HepG2 (cell line): ENCODE measurements around the gene SLA2. TPM values are rescaled to one million over a fixed set of nuclear protein-coding genes. Genes with fewer than 3 reads are reported as not detected.

Source experiments
- AKNA ChIP-seq: sonication (generic); formaldehyde crosslinking; IDR thresholded peaks from 2 replicates; pipeline ENCODE4 v1.4.0; 2020; ENCODE audit warnings: missing genetic modification reagents, borderline replicate concordance
- ASH2L ChIP-seq: fragments of 300-600, 200-600 bp; sonication (generic); IDR thresholded peaks from 2 replicates; pipeline ENCODE4 v1.7.0; 2017; ENCODE audit warnings: low read depth, mild to moderate bottlenecking, moderate library complexity, mixed read lengths, low read length; ENCODE audit not compliant: insufficient read length
- CEBPB ChIP-seq: IDR thresholded peaks from 2 replicates; pipeline ENCODE4 v1.6.1; 2011; ENCODE audit warnings: low read depth, low read length, improper control_type of control experiment, borderline replicate concordance
- PBX3 ChIP-seq: sonication (generic); formaldehyde crosslinking; IDR thresholded peaks from 2 replicates; pipeline ENCODE4 v1.8.1; 2023; ENCODE audit warnings: missing genetic modification reagents, inconsistent platforms, borderline replicate concordance
- REL ChIP-seq: sonication (generic); formaldehyde crosslinking; conservative IDR thresholded peaks from 2 replicates; pipeline ENCODE4 v1.8.0; 2022; ENCODE audit warnings: mild to moderate bottlenecking, missing genetic modification reagents, moderate library complexity
- REXO4 ChIP-seq: sonication (generic); formaldehyde crosslinking; IDR thresholded peaks from 2 replicates; pipeline ENCODE4 v1.8.0; 2022; ENCODE audit warnings: missing genetic modification reagents, mild to moderate bottlenecking, borderline replicate concordance
- RFXAP ChIP-seq: sonication (generic); formaldehyde crosslinking; IDR thresholded peaks from 2 replicates; pipeline ENCODE4 v1.4.0; 2020; ENCODE audit warnings: missing genetic modification reagents, borderline replicate concordance
- SIN3B ChIP-seq: fragments of 150-350 bp; IDR thresholded peaks from 2 replicates; pipeline ENCODE4 v1.6.1; 2014; ENCODE audit warnings: low read length
- TEAD2 ChIP-seq: sonication (generic); formaldehyde crosslinking; IDR thresholded peaks from 2 replicates; pipeline ENCODE4 v1.9.0; 2021; ENCODE audit warnings: missing genetic modification reagents
- TFE3 ChIP-seq: IDR thresholded peaks from 2 replicates; pipeline ENCODE4 v1.6.1; 2016
- ZBTB1 ChIP-seq: sonication (generic); formaldehyde crosslinking; IDR thresholded peaks from 2 replicates; pipeline ENCODE4 v1.4.0; 2020; ENCODE audit warnings: missing genetic modification reagents, borderline replicate concordance
- ZBTB21 ChIP-seq: sonication (generic); formaldehyde crosslinking; IDR thresholded peaks from 2 replicates; pipeline ENCODE4 v1.4.0; 2020; ENCODE audit warnings: missing genetic modification reagents
- ZNF275 ChIP-seq: sonication (generic); formaldehyde crosslinking; IDR thresholded peaks from 2 replicates; pipeline ENCODE4 v1.8.0; 2022; ENCODE audit warnings: missing genetic modification reagents, mild to moderate bottlenecking, inconsistent platforms, borderline replicate concordance
- ZNF512 ChIP-seq: sonication (generic); formaldehyde crosslinking; IDR thresholded peaks from 2 replicates; pipeline ENCODE4 v1.4.0; 2020; ENCODE audit warnings: mild to moderate bottlenecking, missing genetic modification reagents
- ZNF644 ChIP-seq: IDR thresholded peaks from 2 replicates; pipeline ENCODE4 v1.6.1; 2016; ENCODE audit warnings: low read depth
- ZNF670 ChIP-seq: sonication (generic); formaldehyde crosslinking; IDR thresholded peaks from 2 replicates; pipeline ENCODE4 v1.8.0; 2022; ENCODE audit warnings: mild to moderate bottlenecking, missing genetic modification reagents, borderline replicate concordance
- ZNF709 ChIP-seq: sonication (generic); formaldehyde crosslinking; IDR thresholded peaks from 2 replicates; pipeline ENCODE4 v1.5.0; 2020; ENCODE audit warnings: mild to moderate bottlenecking, missing genetic modification reagents
- ZNF737 ChIP-seq: sonication (generic); formaldehyde crosslinking; IDR thresholded peaks from 2 replicates; pipeline ENCODE4 v1.5.0; 2020; ENCODE audit warnings: missing genetic modification reagents, mild to moderate bottlenecking, borderline replicate concordance
- ZSCAN31 ChIP-seq: sonication (generic); formaldehyde crosslinking; IDR thresholded peaks from 2 replicates; pipeline ENCODE4 v1.5.0; 2020; ENCODE audit warnings: low read depth, mild to moderate bottlenecking, missing genetic modification reagents
- polyA plus RNA-seq, 8 experiments: library from polyadenylated mRNA; depleted of rRNA in 3 of 8; stranded (reverse) in 7 of 8; unstranded in 1 of 8; fragments of >200 nt; fragmentation: Illumina TruSeq in 4 of 8; extraction: Trizol in 4 of 8; gene quantifications; 2 replicates each; pipeline versions ENCODE4 v1.2.1 to v1.2.3, GENCODE V29; 2011 to 2016; ENCODE audit warnings: low read depth in 4 of 8, missing spikeins in 1 of 8, mixed read lengths in 1 of 8; ENCODE audit not compliant: insufficient read depth in 1 of 8
- total RNA-seq, 5 experiments: library from RNA; depleted of rRNA; stranded (reverse); fragments of >200 nt; fragmentation: Illumina TruSeq; extraction: Trizol; gene quantifications; 2 replicates each; pipeline ENCODE4 v1.2.3, GENCODE V29; 2016; ENCODE audit warnings: low read depth in 1 of 5

The SLA2 gene
- total and polyA plus RNA-seq, 2 of the 13 experiments (the other 11 are each of a cell fraction or from before 2014, with no cell fraction given): 1.6 to 3.6 TPM

- TF ChIP-seq PBX3 (CRISPR knock-in tag) (no peak), ZNF670 (CRISPR knock-in tag) (no peak; the same call in 1 of the 2 replicates), ZNF709 (CRISPR knock-in tag) (peak; percentile 75; the same call in 1 of the 2 replicates), TEAD2 (CRISPR knock-in tag) (no peak), REXO4 (CRISPR knock-in tag) (no peak), ZNF644 (CRISPR knock-in tag) (0 out of 2 replicates have a peak, but pooled peaks have one; percentile 3), RFXAP (CRISPR knock-in tag) (no peak), TFE3 (CRISPR knock-in tag) (no peak), ZBTB1 (CRISPR knock-in tag) (no peak), SIN3B (0 out of 2 replicates have a peak, but pooled peaks have one; percentile 34), CEBPB (no peak), ASH2L (no peak), ZSCAN31 (no peak), REL (peak; percentile 65; the same call in 1 of the 2 replicates), ZNF737 (CRISPR knock-in tag) (peak; percentile 98), ZNF512 (no peak), AKNA (CRISPR knock-in tag) (no peak), ZNF275 (CRISPR knock-in tag) (no peak), ZBTB21 (CRISPR knock-in tag) (no peak)
These were observed 73.3 kb downstream of the SLA2 start (continued) for GRCh38 chr20:36572701-36573102.
